NCI-H1436 treated with DMSO at 0.1 percent for 48 hours (cell line): ENCODE measurements around the gene NTF4.

Experiments used
- DNase-seq: peaks from one replicate; lab custom pipeline; 2025; lab: John Stamatoyannopoulos, UW

Gene NTF4, protein sequence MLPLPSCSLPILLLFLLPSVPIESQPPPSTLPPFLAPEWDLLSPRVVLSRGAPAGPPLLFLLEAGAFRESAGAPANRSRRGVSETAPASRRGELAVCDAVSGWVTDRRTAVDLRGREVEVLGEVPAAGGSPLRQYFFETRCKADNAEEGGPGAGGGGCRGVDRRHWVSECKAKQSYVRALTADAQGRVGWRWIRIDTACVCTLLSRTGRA

DNA sequence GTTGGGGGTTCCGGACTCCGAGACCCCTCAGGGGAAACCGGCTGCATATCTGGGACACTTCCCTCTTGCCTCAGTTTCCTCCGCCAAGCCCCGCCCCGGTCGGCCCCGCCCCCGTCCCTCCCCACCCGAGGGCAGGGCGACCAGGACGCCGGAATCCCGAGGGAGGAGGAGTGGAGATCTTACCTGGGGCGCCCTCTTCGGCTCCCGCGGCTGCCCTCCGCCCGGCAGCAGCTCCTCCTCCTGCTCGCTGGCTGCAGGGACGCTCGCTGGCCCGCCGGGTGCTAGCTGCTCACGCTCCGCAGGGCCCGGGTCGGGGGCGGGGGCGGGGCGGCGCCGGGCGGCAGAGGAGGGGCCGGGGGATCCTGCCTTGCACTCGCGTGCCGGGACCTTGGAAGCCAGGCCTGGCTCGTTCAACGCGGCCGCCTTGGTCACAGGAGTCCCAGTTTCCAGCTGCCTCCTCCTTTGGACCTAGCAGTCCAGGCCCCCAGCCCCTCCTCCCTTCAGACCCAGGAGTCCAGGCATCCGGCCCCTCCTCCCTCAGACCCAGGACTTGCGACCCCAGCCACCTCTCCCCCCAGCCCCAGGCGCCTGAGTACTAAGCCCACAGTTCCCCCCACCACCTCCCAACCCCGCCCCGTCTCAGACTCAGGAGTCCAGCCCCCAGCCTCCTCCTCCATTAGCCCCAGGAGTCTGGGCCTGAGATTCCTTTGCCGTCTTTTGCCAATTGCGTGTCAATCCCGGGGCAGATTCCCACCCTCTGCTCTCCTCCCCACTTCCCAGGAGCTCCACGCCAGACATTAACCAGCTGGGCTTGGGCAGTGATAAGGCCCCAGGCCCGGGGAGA is at the start of gene NTF4:
NTF4 (minus strand) TSS at position 51 of the 844 bp plus-strand sequence. CDS start 2,821 bp downstream, outside the sequence.
- no peak for DNase-seq

DNA sequence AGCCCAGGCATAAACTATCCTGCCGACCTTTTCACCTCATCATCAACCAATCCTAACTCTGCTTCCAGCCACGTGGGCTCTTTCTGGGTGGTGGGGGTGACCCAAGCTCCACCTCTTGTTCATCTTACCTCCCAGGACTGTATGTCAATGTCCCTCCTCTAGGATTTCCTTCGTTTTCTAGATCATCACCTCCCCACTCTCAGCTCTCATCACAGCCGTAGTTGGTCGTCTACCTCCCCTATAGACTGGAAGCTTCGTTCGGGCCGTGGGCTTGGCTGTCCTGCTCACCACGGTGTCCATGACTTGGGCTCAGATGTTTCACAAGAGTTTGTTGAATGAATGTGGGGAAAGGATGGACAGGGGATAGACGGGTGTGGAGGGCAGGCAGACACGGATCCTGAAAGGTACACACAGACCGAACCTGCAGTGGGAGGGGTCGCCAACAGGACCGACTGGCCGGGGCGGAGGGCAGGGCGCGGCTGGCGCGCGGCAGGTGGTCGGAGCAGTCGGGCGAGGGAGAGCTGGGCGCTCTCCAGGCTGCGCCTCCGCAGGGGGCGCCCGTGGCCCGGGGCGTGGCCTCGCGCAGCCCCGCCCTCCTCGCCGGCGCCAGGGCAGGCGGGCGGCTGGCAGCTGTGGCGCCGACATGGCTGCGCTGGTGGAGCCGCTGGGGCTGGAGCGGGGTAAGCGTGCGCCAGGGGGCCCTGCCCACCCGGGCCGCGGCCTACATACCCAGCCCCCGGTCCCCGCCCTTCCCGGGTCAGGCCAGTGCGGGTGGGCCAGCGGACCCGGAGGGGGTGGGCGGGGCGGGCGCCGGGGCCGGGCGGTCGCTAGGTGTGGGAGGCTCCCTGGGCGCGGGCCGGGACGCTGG is 49.4 kb upstream of the NTF4 start, which contains the start of gene LIN7B:
LIN7B (plus strand) TSS at position 609 of the 868 bp plus-strand sequence; CDS start at position 644, 35 bp downstream.
- no peak for DNase-seq

DNA sequence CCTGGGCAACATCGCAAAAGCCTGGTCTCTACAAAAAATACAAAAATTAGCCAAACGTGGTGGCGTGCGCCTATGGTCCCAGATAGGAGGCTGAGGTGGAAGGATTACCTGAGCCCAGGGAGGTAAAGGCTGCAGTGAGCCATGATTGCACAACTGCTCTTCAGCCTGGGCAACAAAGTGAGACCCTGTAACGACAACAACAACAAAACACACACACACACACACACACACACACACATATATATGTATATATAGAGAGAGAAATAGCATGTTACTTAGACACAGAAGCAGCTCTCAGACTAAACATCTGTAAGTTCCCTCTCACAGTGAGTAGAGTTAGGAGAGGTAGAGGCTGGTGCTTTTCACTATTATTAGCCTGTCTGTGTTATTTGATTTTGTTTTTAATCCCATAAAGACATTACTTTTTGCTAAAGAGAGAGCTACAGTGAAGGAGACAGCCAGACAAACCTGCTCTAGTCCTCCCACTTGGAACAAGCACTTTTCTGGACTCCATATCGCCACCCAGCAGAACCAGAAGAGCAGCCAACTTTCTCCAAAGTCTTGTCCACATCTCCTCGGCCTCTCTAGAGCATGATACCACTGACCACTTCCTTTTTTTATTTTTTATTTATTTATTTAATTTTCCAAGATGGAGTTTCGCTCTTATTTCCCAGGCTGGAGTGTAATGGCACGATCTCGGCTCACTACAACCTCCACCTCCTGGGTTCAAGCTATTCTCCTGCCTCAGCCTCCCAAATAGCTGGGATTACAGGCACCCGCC is 46.8 kb upstream of the NTF4 start:
- DNase-seq: no peak

DNA sequence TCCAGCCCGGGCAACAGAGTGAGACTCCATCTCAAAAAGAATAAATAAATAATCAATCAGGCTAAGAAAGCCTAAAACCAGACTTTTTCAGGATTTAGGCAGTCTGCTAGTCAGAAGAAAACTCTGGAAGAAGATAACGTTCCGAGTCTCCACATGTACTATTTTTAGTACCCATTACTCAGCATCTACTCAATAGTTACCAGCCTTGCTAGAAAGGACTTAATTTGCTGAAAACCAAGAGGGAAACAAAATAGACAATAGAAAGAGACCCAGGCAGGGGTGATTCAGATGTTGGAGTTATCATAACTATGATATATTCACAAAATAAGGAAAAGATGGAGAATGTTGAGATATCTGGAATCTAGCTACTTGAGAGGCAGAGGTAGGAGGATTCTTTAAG is 45.9 kb upstream of the NTF4 start:
- no peak for DNase-seq

DNA sequence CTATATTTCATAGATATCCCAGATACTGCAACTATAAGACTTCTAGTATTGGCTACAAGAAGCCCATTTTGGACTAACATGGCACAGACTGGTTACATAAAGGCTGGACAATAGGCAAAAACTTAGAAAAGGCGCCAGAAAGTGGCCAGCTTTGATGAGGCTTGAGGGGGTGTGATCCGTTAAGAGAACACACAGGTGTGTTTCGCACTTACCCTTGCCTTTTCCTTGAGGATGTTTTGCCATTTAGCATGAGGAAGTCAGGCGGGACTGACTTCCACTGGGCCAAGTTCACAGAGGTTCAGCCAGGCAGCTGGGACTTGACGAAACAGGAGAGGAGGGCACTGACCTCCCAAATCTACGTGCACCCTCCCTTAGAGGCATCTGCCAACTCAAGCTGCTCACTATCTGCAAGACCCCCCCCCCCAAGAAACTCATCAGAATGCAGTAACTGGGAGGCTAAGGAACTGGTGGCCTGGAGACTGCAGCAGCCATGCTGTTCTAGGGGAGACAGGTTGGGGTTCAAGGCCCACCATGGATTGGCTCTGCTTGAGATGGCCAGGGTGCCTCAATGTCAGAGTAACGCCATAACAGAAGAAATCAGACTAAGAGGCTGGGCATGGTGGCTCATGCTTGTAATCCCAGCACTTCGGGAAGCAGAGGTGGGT is 45.1 kb upstream of the NTF4 start:
- DNase-seq: no peak

DNA sequence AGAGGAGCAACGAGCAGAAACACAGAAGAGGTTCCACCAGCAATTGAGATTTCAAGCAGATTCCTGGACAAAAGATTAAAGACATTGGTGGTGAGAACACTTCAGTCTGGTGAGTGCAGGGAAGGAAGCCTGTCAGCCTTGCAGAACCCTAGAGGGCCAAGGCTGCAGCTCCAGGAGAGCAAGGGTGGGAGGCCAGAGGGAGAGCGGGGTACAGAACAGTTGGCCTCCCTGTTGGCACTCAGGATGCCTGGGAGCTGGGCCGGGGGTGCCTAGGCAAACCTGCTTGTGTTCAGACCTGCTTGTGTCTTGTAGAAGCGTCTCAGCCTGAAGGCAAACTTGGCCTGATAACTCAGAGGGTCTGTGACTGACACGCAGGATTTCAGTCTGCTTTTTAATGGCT is 44.4 kb upstream of the NTF4 start:
- no peak for DNase-seq

DNA sequence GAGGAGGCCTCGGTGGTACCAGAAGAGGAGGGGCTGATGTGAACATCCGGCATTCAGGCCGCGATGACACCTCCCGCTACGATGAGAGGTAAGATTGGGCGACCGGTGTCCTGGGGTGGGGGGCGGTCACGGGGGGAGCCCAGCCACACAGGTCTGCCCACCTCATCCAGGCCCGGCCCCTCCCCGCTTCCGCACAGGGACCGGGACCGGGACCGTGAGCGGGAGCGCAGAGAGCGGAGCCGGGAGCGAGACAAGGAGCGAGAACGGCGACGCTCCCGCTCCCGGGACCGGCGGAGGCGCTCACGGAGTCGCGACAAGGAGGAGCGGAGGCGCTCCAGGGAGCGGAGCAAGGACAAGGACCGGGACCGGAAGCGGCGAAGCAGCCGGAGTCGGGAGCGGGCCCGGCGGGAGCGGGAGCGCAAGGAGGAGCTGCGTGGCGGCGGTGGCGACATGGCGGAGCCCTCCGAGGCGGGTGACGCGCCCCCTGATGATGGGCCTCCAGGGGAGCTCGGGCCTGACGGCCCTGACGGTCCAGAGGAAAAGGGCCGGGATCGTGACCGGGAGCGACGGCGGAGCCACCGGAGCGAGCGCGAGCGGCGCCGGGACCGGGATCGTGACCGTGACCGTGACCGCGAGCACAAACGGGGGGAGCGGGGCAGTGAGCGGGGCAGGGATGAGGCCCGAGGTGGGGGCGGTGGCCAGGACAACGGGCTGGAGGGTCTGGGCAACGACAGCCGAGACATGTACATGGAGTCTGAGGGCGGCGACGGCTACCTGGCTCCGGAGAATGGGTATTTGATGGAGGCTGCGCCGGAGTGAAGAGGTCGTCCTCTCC is 43.2 kb upstream of the NTF4 start:
- DNase-seq: no peak

DNA sequence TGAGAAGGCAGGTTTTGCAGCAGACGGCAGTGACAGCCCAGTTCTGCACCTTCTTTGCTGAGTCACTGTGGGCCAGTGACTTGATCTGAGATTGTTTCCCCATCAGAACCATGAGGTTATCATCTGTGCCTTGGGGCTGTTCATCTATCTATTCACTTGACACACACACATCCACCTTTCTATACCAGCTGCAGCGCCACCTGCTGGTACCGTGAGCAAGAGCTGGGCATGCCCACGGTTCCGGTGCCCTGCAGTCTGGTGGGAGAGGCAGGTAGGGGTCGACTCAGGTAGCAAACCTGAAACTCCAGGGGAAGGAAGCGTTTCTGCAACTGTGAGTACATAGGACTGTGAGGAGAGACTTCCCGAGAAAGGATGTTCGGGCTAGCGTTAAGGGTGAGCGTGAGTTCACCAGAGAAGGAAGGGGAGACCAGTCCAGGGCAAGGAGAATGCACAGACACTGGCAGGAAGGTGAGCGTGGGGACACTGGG is 42.1 kb upstream of the NTF4 start:
- no peak for DNase-seq

DNA sequence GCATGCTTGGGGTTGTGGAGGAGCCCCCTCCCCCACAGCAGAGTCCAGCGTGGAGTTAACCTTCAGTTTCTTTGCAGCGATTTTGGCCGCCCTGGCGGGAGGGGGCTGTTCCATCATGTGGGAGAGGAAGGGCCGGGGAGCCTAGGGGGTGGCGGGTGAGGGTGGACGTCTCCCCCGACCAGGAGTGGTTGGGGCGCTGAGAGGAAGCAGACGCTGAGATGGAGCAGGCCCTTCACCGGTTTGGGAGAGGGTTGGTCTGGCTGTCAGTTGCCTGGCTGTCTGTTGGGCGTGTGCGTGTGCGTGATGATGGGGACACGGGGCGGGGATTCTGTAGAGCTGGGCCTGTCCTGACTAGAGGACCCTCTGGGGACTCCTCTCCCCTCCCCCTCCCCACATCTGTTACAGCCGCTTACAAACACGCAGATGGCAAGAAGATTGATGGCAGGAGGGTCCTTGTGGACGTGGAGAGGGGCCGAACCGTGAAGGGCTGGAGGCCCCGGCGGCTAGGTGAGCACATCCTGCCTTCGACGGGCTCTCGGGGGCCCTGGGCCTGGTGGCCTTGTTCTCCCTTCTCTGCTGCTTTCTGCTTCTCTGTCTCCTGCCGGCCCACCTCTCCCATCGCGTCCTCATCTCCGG is 39.7 kb upstream of the NTF4 start:
- DNase-seq: no peak

DNA sequence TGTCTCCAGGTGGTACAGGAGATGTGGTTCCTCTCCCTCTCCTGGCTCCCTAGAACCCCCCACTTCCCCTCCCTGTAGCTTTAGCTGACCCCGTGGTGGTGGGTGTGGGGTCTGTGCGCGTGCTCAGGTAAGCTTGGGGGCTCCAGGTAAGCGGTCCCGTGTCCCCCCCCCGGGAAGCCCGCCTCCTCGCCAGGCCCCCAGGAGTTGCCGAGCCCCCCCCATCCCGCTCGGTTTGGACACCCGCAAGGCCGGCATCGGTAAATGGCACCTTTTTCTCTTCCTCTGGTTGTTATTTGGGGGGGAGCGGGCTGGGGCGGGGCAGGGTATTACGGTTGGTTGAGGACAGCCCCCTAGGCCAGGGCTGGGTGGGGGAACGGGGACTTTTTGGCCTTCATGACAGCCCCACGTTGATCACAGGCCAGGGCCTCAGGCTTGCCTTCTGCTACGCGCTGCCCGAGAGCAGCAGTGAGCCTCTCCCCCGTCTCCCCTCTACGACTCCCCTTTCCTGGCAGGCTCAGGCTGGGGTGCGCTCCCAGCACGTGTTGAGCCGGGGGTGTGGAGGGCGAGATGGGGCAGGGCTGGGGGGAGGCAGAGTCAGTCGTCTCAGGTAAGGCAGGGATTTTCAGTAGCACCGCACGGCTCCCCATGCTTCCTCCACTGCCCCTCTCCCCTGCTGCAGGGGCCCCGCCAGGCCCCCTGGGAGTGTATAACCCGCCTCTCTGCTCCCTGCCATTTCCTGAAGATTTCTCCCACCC is 38.9 kb upstream of the NTF4 start:
- DNase-seq: no peak

DNA sequence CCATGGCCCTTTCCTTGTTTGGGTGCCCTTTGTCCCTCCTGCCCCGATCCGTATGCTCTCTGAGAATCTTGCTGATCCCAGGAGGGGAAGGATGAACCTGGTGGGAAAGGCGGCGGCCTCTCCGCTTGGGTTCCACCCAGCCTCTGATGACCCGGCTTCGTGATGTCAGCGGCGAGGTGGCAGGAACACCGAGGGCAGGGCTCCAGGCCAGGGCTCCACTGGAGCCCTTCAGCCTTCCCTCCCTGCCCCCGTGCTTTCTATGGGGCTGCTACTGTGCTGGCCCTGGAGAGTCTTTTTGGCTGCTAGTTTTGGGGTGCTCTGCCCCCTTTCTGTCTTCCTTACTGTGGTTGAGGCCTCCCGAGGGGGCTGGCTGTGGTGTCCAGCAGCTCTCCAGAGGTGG is 37.7 kb upstream of the NTF4 start:
- no peak for DNase-seq

DNA sequence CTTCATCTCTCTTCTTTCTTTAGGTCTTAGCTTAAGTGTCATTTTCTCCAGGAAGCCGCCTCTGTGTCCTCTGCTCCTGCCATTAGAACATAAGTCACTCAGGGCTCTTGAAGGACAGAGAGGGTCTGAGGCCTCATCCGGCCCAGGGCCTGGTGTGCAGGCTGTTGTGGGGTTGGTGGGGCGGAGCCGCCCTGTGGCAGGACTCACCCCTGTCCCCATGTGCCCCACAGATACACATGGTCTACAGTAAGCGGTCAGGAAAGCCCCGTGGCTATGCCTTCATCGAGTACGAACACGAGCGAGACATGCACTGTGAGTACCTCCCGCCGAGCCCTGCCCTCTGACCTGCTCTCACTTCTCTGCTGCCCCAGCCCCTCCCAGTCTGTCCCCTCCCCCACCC is 36.5 kb upstream of the NTF4 start:
- DNase-seq: no peak

DNA sequence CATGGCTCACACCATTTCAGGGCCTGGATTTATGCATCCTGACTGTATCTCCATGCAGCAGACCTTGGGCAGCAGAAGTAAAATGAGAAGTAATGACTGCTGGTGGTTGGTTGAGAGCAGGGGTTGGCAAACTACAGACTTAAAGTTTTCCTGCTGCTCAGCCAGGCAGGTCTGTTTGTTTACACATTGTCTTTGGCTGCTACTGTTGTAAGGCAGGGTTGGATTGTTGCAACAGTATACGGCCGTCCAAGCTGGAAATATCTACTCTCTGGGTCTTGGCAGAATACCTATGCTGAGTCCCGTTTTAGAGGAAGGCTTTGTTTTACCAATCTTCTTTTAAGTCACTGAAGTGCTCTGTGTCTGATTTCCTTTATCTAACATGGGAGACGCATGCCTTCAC is 34.2 kb upstream of the NTF4 start:
- no peak for DNase-seq

DNA sequence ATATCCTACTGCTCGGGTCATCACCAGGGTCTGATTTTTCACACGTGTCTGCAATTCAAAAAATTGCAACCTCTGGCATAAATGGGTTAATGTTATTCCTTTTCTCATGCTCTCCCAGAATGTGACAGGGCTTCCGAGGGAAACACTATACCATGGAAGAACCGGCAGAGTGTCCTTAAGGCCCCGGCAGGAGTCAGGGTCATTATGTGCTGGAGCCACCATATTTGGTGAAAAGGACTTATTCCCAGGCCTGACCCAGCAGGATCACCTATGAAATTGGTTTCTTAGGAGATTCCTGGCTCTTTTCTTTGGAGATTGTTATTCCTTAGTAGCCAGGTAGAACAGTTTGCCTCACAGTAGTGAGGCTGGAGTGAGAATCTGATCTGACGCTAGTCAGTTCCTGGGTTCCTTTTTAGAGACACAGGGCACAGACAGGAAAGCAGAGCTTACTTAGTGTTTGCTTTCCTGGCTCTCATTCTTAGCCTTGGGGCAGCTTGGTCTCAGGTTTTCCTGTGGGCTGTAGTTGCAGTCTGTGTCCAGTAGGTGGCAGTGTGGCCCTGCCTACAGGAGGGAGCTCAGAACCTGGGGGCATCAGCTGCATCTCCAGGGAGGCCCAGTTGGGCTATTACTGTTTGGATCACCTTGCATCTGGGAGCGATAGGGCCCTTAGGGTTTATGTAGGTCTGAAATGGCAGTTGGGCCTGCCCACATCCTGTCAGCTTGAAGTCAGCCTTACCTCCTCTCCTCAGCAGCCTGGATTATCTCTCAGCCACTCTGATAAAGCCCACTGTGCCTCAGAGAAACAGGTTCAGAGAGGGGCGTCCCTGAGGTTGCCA is 33.1 kb upstream of the NTF4 start:
- no peak for DNase-seq

DNA sequence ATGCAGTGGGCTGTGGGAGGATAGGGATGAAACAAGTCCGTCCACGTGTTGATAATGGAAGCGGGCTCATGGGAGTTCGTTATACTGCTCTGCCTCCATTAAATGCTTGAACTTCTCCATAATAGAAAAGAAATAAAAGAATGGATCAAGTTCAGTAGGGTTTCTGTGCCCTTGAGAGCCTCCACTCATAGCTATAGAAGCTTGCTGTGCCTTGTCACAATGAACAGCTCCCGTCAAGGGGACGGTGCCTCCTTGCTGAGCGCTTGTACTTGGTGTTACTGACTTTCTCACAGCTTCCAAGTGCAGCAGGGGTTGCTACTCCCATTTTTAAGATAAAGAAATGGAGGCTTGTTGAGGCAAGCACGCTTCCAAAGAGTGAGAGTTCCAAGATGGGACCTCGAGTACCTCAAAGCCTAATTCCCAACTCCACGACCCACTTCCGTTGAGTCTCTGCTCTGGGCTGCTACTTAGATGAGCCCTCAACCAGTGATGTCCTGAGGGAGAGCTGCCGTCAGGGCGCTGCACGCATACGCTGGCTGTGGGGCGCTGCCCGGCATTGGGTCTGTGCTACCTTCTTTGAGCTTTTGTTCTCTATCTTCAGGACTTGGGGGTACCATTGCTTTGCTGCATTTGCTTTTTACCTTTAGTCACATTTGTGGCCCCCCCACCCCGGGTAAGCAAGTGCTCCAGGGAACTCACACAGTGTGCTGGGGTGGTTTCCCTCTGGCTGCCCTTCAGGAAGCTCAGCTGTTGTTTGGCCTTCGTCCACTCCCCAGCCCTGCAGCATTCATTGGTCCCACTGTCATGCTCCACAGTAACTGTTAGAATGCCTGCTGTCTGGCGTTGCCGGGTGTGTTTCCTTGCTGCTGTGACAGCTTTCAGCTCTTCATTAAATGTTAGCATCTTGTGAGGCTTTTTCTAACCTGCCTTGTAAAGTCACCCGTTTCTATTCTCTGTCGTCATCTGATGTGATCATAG is 30.2 kb upstream of the NTF4 start:
- DNase-seq: no peak

DNA sequence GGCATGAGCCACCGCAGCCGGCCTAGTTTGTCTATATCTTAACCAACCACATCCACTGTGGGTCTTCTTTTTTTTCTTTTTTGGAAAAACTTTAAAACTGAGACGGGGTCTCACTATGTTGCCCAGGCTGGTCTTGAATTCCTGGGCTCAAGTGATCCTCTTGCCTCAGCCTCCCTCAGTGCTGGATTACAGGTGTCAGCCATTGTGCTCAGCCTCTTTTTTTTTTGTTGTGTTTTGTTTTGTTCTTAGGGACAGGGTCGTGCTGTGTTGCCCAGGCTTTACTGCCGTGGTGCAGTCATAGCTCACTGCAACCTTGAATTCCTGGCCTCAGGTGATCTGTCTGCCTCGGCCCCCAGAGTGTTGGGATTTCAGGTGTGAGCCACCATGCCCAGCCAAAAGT is 28.1 kb upstream of the NTF4 start:
- no peak for DNase-seq
